Activated T-helper 9 cell treated with anti-CD3 and anti-CD28 coated beads, Interleukin-2, amount 50 U/mL, for 16 hours (primary cell): ENCODE results near the gene MOB2.
"Not testable (repeated sequence)": the region's sequence is repeated elsewhere in the genome, so short reads cannot be mapped to it uniquely, and the experiment has no call there.

Source experiments
- DNase-seq: peaks from one replicate; pipeline ENCODE4 v3.0.0-alpha.2; 2020; ENCODE audit warnings: low read depth

The MOB2 gene

DNA sequence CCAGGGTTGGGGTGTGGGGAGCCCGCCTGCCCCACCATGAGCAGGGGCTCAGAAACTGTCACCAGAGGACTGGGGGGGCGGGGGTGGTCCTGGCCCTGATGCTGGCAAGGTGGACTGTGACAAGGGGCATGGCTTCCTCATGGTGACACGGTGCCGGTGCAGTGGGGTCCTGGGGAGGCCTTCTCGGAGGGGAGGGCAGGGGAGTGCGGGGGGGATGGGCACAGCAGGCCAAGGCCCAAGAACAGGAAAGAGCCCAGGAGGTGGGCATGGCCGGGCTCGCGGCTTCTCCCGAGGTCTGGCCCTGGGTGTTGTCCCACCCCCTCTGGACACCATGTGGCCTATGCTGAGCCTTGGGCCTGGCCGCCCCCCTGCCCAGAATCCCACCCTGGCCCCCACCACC lies 47.2 kb downstream of the MOB2 start:
- no peak for DNase-seq

GRCh38 chr11:1438967-1439330 lies 47.6 kb downstream of the MOB2 start:
- no peak for DNase-seq

- DNase-seq, result no peak
Measured at GRCh38 chr11:1438261-1438966, 48.2 kb downstream of the MOB2 start.

DNA sequence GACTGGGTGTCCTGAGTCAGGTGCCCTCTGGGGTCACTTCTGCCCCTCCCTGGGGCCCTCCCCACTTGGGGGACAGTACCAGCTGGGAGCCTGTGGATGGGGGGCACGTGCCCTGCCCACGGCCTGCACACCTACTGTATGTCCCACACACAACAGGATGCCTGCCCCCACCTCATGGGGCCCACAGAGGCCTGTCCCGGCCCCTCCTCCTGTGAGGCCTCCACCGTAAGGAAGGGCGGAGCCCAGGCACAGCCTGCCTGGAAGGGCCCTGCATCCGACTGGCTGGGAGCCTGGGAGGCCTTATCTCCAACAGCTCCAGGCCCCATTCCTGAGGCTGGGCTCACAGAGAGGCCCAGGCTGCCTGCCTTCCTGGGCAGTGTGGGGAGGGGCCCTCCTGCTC lies 49.1 kb downstream of the MOB2 start:
- no peak for DNase-seq

- DNase-seq, result no peak
Measured at GRCh38 chr11:1436468-1437039, 50.0 kb downstream of the MOB2 start.

DNA sequence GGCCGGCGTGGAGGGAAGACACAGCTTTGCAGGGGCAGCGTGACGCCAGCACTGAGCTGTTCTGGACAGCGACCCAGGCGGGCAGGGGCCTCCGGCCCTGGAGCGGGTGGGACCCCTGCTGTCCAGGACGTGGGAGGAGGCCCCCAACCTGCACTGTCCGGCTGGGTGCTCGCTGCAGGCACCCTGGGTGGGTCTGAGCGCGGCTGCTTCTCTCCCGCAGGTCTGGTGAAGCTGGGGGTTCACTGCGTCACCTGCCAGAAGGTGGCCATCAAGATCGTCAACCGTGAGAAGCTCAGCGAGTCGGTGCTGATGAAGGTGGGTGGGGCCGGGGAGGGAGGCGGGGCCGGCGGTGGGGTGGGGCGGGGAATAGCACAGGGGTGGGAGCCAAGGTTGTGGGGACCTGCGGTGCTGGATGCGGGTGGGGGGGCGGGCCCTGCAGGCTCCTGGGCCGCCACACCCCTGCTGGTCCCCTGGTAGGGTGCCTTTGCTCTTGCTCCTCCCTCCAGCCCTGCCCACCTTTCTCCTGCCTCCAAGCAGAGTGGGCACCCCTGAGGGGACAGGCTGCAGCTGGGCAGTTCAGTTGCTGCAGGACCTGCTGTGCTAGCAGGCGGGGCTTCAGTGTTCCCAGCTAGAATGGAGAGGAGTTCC lies 50.6 kb downstream of the MOB2 start:
- no peak for DNase-seq

GRCh38 chr11:1435479-1435819 lies 51.1 kb downstream of the MOB2 start:
- DNase-seq, result not testable (repeated sequence)

GRCh38 chr11:1433977-1434640 lies 52.5 kb downstream of the MOB2 start:
- no peak for DNase-seq

DNA sequence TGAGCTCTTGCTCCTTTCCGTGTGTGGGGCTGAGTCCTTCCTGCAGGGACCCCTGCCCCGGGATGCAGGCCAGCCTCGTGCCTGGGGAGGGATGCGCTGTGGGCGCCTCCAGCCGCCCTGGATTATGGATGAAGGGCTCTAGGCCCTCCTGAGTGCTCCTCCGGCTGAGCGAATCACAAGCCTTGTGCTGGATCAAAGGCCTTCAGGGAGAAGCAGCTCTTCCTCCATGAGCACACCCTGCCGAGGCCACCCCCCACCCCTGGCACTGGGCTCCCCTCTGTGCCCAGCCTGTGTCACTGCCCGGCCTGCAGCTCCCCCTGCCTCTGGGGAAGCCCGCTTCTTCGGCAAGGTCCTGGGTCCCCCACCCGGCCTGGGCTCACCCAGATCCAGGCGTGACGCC lies 53.0 kb downstream of the MOB2 start:
- DNase-seq, result no peak

DNA sequence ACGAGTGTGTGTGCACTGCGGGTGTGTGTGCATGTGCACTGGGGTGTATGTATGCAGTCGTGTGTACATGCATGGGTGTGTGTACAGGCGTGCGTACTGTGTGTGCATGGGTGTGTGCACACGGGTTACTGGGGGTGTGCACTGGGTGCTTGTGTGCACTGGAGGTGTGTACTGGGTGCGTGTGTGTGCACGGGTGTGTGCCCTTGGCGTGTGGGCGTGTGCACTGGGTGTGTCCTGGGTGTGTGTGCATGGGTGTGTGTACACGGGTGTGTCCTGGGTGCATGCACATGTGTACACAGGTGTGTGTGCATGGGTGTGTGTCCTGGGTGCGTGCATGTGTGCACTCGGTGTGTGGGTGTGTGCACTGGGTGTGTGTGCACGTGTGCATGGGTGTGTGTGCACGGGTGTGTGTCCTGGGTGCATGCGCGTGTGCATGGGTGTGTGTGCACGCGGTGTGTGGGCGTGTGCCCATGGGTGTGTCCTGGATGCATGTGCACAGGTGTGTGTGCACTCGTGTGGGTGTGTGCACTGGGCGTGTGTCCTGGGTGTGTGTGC lies 57.7 kb downstream of the MOB2 start:
- no peak for DNase-seq

GRCh38 chr11:1425439-1425838 lies 61.1 kb downstream of the MOB2 start:
- no peak for DNase-seq

DNA sequence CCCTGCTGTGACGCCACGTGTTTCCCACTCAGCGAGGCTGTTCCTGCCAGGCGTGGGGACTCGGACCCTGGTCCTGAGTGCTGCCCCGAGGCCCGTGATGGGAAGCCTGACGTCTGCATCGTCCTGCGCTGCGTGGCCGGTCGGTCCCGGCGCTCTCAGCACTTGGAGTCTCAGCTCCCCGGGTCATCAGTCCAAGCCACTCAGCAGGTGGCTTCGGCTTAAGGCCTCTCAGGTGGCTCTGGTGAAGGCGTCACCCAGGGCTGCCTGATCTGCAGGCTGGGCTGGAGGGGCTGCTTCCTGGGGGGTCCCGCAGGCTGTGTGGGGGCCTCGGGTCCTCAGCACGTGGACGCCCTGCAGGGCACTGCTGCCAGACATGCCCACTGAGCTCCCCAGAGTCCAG lies 61.6 kb downstream of the MOB2 start:
- DNase-seq, result no peak

DNA sequence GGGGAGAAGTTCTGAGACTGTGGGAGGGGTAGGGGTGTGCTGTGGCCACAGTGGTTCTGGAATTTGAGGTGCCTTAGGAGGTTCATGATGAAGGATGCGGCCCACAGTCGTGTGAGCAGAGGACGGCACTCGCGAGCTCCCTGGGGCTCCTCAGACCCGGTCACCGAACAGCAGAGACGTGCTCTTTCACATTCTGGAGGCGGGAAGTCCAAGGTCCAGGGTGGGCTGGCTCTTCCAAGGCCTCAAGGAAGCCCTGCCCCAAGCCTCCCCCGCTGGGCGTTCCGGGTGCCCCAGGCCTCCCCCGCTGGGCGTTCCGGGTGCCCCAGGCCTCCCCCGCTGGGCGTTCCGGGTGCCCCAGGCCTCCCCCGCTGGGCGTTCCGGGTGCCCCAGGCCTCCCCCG lies 63.2 kb downstream of the MOB2 start:
- not testable (repeated sequence) for DNase-seq

DNA sequence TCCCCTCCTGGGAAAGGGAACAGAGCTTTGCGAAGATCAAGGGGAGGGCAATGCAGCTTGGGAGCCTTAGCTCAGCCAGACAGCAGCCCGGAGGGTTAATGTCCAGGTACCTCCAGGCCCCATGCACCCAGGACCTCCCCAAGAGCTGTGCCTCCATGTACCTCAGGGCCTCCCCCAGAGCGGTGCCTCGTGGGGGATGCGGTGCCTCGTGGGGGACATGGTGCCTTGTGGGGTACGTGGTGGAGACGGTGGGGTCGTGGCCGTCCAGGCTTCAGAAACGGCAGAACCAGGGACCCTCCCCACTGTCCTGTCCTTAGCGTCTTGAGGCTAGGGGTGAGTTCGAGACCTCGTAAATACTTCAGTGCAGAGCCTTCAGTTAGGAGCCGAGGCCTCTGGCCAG lies 63.6 kb downstream of the MOB2 start:
- DNase-seq, result no peak

DNA sequence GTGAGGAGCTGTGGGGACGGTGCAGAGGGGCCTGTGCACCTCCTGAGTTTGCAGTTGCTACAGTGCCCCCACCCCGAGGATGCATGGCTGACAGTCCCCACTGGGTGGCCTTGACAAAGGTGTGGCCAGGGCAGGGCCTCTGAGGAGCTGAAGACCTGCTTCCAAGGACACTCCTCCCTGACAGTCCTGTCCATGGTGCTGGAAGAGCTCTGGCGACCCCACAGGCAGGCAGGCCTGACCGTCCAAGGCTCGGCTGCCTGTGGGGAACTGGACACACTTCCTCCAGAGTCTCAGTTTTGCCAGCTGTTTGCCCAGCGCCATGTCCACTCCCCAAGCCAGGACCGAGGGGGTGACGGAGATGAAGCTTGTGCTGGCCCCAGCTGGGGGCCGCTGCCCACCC lies 64.1 kb downstream of the MOB2 start:
- DNase-seq, result no peak

DNA sequence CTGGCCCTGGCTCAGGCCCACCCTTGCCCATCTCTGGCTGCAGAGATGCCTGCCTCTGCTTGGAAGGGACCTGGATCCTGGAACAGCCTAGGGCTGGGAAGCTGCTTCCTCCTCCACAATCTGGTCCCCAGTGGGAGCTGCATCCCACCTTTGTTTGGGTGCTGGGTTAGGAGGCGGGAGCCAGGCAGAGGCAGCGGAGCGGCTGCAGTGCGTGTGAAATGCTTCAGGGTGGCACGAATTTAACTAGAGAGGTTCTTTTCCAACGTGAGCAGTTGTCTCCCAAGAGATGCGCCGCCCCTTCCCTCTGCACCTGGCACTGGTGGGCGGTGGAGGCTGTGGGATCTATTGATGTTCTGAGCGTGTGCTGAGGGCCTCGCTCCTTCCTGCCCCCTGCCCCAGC lies 65.3 kb downstream of the MOB2 start:
- no peak for DNase-seq

GRCh38 chr11:1419811-1420210 lies 66.8 kb downstream of the MOB2 start:
- DNase-seq, result no peak
